Endothelial cell of umbilical vein (primary cell): ENCODE data around the gene ATL1. TPM values are rescaled to one million over a fixed set of nuclear protein-coding genes. Genes with fewer than 3 reads are reported as not detected.

Experiments
- BruUV-seq: library from RNA; stranded (reverse); fragments of 400-500 nt; replicated peaks from 2 replicates; lab custom pipeline; 2021; lab: Mats Ljungman, UMichigan
- CTCF ChIA-PET: fragments of 300-600, 350-600 bp; sonication (Branson Sonifier 250); formaldehyde crosslinking; loops from one replicate; lab custom pipeline; 2021; ENCODE audit warnings: antibody characterized with exemption, inconsistent platforms; lab: Charles Lee
- POLR2A ChIA-PET: fragments of 300-600, 350-600 bp; sonication (Branson Sonifier 250); formaldehyde crosslinking; loops from one replicate; lab custom pipeline; 2021; ENCODE audit warnings: antibody characterized with exemption, inconsistent platforms; lab: Charles Lee
- DNase-seq: peaks from one replicate; pipeline ENCODE4 v3.0.0-alpha.2; 2011; ENCODE audit warnings: low read depth, low spot score
- FAIRE-seq: peaks from 2 replicates; lab custom pipeline; 2011; peaks lifted over from hg19 to GRCh38; lab: Jason Lieb, UNC
- H2AFZ ChIP-seq: 2 replicates; pipeline ENCODE4 v1.6.0; 2012; ENCODE audit warnings: low read depth, low read length, control low read depth, inconsistent platforms
- H3K27ac ChIP-seq: 2 replicates; pipeline ENCODE4 v1.5.1; 2011; ENCODE audit warnings: low read depth, mild to moderate bottlenecking, control low read depth, low read length, moderate library complexity; ENCODE audit not compliant: insufficient read depth
- H3K27me3 ChIP-seq, 2 experiments: 2 replicates each; pipeline versions ENCODE4 v1.6.0 to v1.6.1; 2011; ENCODE audit warnings: low read length in 2 of 2, mixed read lengths in 1 of 2; ENCODE audit not compliant: control insufficient read depth in 2 of 2, insufficient read depth in 2 of 2
- H3K36me3 ChIP-seq, 2 experiments: 2 replicates in 1 of 2; 3 replicates in 1 of 2; pipeline ENCODE4 v1.5.1; 2011; ENCODE audit warnings: low read length in 2 of 2, mild to moderate bottlenecking in 1 of 2, moderate library complexity in 1 of 2; ENCODE audit not compliant: control insufficient read depth in 2 of 2, insufficient read depth in 2 of 2; ENCODE audit errors: extremely low read depth in 1 of 2
- H3K4me1 ChIP-seq: 3 replicates; pipeline ENCODE4 v1.5.1; 2011; ENCODE audit warnings: mild to moderate bottlenecking, low read length; ENCODE audit not compliant: control insufficient read depth, insufficient read depth; ENCODE audit errors: extremely low read depth
- H3K4me2 ChIP-seq: 2 replicates; pipeline ENCODE4 v1.6.1; 2011; ENCODE audit warnings: low read length, control low read depth, mixed read lengths; ENCODE audit not compliant: insufficient read depth
- H3K4me3 ChIP-seq, 3 experiments: fragments of 200-600 bp in 1 of 3; sonication (generic), shearing (Covaris generic) in 1 of 3; replicated peaks in 1 of 3; 2 replicates each; pipeline ENCODE4 v1.5.1; 2011 to 2016; ENCODE audit warnings: control low read depth in 3 of 3, low read length in 3 of 3, mild to moderate bottlenecking in 2 of 3, inconsistent platforms in 1 of 3, low read depth in 1 of 3, moderate library complexity in 1 of 3; ENCODE audit not compliant: insufficient read depth in 1 of 3
- H3K79me2 ChIP-seq: 2 replicates; pipeline ENCODE4 v1.6.0; 2012; ENCODE audit warnings: low read length, inconsistent platforms; ENCODE audit not compliant: control insufficient read depth, insufficient read depth
- H3K9ac ChIP-seq: replicated peaks from 2 replicates; pipeline ENCODE3; 2011; ENCODE audit warnings: low read length, control low read depth; ENCODE audit not compliant: insufficient read depth; ENCODE audit errors: extremely low read depth
- H3K9me1 ChIP-seq: replicated peaks from 3 replicates; pipeline ENCODE4 v1.6.0; 2011; ENCODE audit warnings: mild to moderate bottlenecking, low read length; ENCODE audit not compliant: control insufficient read depth, insufficient read depth; ENCODE audit errors: extremely low read depth
- H3K9me3 ChIP-seq: replicated peaks from 2 replicates; pipeline ENCODE4 v1.5.1; 2012; ENCODE audit warnings: low read length, inconsistent platforms; ENCODE audit not compliant: control insufficient read depth, insufficient read depth
- H4K20me1 ChIP-seq: replicated peaks from 2 replicates; pipeline ENCODE3; 2011; ENCODE audit warnings: mild to moderate bottlenecking, low read length; ENCODE audit not compliant: control insufficient read depth, insufficient read depth; ENCODE audit errors: extremely low read depth
- CTCF ChIP-seq, 2 donors: IDR thresholded peaks; 1 replicate in 1 of 2; 2 replicates in 1 of 2; pipeline ENCODE4 v1.5.1; 2011; ENCODE audit warnings: low read length in 2 of 2, mild to moderate bottlenecking in 2 of 2, moderate library complexity in 2 of 2, control low read depth in 1 of 2, inconsistent platforms in 1 of 2, low read depth in 1 of 2; ENCODE audit not compliant: insufficient read depth in 1 of 2; ENCODE audit errors: extremely low read depth in 1 of 2
- FOS ChIP-seq: IDR thresholded peaks from 2 replicates; pipeline ENCODE4 v1.6.1; 2011; ENCODE audit warnings: mild to moderate bottlenecking, low read length, moderate library complexity, borderline replicate concordance; ENCODE audit not compliant: insufficient read depth
- JUN ChIP-seq: IDR thresholded peaks from 2 replicates; pipeline ENCODE4 v1.6.1; 2011; ENCODE audit warnings: borderline replicate concordance, low read depth; ENCODE audit not compliant: insufficient read length, insufficient read depth
- MYC ChIP-seq: IDR thresholded peaks from one replicate; pipeline ENCODE4 v1.6.1; 2011; ENCODE audit warnings: mild to moderate bottlenecking, low read depth, low read length
- dilution Hi-C: fragments of 300-500 bp; cut with MboI; formaldehyde crosslinking; loops from one replicate; pipeline ENCODE4 v1.15.0; 2019; ENCODE audit warnings: low sequenced_read_pairs; ENCODE audit not compliant: extremely low pct_ligation_motif_present
- intact Hi-C: fragments of 100-400 bp; cut with micrococcal nuclease; formaldehyde crosslinking; loops from one replicate; pipeline ENCODE4 v1.10.0; 2022
- polyA plus RNA-seq, 4 experiments: library from polyadenylated mRNA; depleted of rRNA in 3 of 4; stranded (reverse) in 3 of 4; unstranded in 1 of 4; fragments of >200 nt; gene quantifications; 2 replicates each; pipeline versions ENCODE4 v1.2.1 to v1.2.3, GENCODE V29; 2011 to 2012; ENCODE audit warnings: missing spikeins in 1 of 4
- total RNA-seq: library from RNA; stranded (reverse); gene quantifications from 2 replicates; pipeline ENCODE4 v1.2.3, GENCODE V29; 2021

ATL1 gene
- total and polyA plus RNA-seq, 2 donors (not counting 3 experiments of a cell fraction or from before 2014, with no cell fraction given): 1.1 to 5.1 TPM

DNA sequence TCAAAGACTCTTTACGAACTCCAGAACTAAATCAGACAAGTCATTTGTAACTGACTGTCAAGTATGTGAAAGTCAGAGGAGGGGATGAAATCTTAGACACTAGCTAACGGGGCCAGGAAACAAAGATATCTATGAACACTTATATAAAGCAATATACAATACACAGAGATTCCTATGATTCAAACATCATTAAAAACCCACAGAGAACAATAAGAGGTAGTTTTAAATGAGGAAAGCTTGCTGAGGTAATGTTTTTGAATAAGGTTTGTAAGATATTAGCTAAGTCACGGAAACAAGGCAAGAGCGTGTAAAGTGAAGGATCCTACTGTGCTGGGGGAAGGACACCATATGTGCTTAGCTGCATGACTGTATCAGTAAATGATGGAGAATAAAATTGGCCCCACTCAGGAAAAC, 71.5 kb downstream of the ATL1 start:
- Histone ChIP-seq H3K9me1 (no peaks in the 10 kb centered on the region), H3K79me2 (no peaks in the 10 kb centered on the region), H4K20me1 (no peaks in the 10 kb centered on the region), H3K27me3 (no peaks in the 10 kb centered on the region), H3K4me2 (no peak overlapping the region), H3K9ac (no peak overlapping the region), H3K9me3 (no peaks in the 10 kb centered on the region), H3K27ac (no peak overlapping the region), H3K4me3 (no peak overlapping the region), H3K36me3 (peaks cover 0 to 3% of the 10 kb centered on the region in 2 experiments), H3K4me1 (peaks cover 2% of the 10 kb centered on the region), H2AFZ (no peak overlapping the region)
- ChIA-PET CTCF (interaction anchor here (1.0 to 1.8 kb wide), 4 partner anchors 11 to 83 kb away, joined by 3 to 8 read pairs (median 5); no protein-coding TSS in a partner anchor), POLR2A (interaction anchor here (0.8 kb wide), 1 partner anchor 16 kb away, joined by 4 read pairs; no protein-coding TSS in a partner anchor)
- TF ChIP-seq FOS: no peak
- no peak for TF ChIP-seq MYC
- FAIRE-seq (no peak), DNase-seq (no peak)
- dilution Hi-C loops: no loop called here
- intact Hi-C loops: no loop called here
- BruUV-seq: no TSS peak

DNA sequence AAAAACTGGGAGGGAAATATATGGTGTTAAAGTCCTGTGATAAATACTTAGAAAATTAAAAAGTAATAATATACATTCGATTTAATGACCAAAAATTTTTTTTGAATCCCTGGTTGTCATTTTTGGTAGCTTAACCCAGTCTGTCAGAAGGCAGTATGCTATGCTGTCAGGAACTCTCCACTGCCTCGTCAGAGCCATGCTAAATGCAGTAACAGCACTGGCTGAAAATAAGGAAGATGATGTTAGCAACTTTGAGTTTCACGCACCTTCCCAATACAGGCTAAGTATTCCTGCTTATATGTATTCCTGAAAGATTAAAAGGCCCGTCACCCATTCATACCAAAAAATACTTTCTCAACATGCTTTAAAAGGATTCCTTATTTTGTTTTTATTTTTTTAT, 74.0 kb downstream of the ATL1 start:
- Histone ChIP-seq H3K9ac (no peak overlapping the region), H2AFZ (no peak overlapping the region), H3K9me1 (no peaks in the 10 kb centered on the region), H3K27ac (no peak overlapping the region), H3K4me1 (peaks cover 2% of the 10 kb centered on the region), H3K36me3 (peaks cover 0 to 5% of the 10 kb centered on the region in 2 experiments), H3K9me3 (no peaks in the 10 kb centered on the region), H3K79me2 (peaks cover 2% of the 10 kb centered on the region), H3K27me3 (no peaks in the 10 kb centered on the region), H3K4me2 (no peak overlapping the region), H3K4me3 (no peak overlapping the region), H4K20me1 (no peaks in the 10 kb centered on the region)
- CTCF ChIA-PET: interaction anchor here (1.2 to 1.6 kb wide), 3 partner anchors 24 to 128 kb away, joined by 3 to 4 read pairs (median 4); no protein-coding TSS in a partner anchor
- no peak for DNase-seq
- POLR2A ChIA-PET: no interaction called here
- intact Hi-C loops (no loop called here), dilution Hi-C loops (no loop called here)
- TF ChIP-seq JUN (no peak), CTCF (IDR thresholded peaks at IDR 0.05; ENCODE audit: extremely low read depth in 1 of 2, insufficient read depth in 1 of 2, low read depth in 1 of 2, low read length in 2 of 2) (no peak)
- BruUV-seq: no TSS peak
- FAIRE-seq: no peak
